GM19193 (cell line): ENCODE results near the gene COL6A2.

Experiments
- POLR2A ChIP-seq: IDR thresholded peaks from 4 replicates; pipeline ENCODE4 v1.6.1; 2011; ENCODE audit not compliant: insufficient read depth, insufficient read length; ENCODE audit errors: extremely low read depth

COL6A2 gene

GRCh38 chr21:46160907-46161632 lies 63.2 kb downstream of the COL6A2 start:
- no peak for TF ChIP-seq POLR2A

- no peak for TF ChIP-seq POLR2A
These were observed 64.0 kb downstream of the COL6A2 start for GRCh38 chr21:46161633-46162592.

GRCh38 chr21:46163380-46163779 lies 65.5 kb downstream of the COL6A2 start:
- TF ChIP-seq POLR2A, result no peak

GRCh38 chr21:46165098-46165497 lies 67.2 kb downstream of the COL6A2 start:
- no peak for TF ChIP-seq POLR2A

- TF ChIP-seq POLR2A, result no peak
These were observed 70.3 kb downstream of the COL6A2 start for GRCh38 chr21:46168238-46168637.

GRCh38 chr21:46168659-46169386 lies 70.9 kb downstream of the COL6A2 start:
- no peak for TF ChIP-seq POLR2A

- TF ChIP-seq POLR2A, result no peak
These were observed 73.7 kb downstream of the COL6A2 start for GRCh38 chr21:46171585-46171984.

GRCh38 chr21:46171996-46172862 lies 74.3 kb downstream of the COL6A2 start:
- TF ChIP-seq POLR2A, result no peak

- TF ChIP-seq POLR2A, result no peak
These were observed 75.1 kb downstream of the COL6A2 start for GRCh38 chr21:46172863-46173528.

GRCh38 chr21:46173573-46173972 lies 75.7 kb downstream of the COL6A2 start:
- TF ChIP-seq POLR2A, result no peak

GRCh38 chr21:46178961-46179360 lies 81.0 kb downstream of the COL6A2 start:
- no peak for TF ChIP-seq POLR2A
